Measurements from ENCODE around the gene TIAM2.

The TIAM2 gene

GRCh38 chr6:155050311-155050710 is 55.2 kb downstream of the TIAM2 start:
- Histone ChIP-seq H4K20me1 (ENCODE audit: insufficient read depth, low read length) (no peaks in the 10 kb centered on the region), H2AFZ (ENCODE audit: low read length) (no peak overlapping the region)

GRCh38 chr6:155054491-155055250 is 59.6 kb downstream of the TIAM2 start:
- Histone ChIP-seq H4K20me1 (ENCODE audit: insufficient read depth, low read length) (no peaks in the 10 kb centered on the region), H3K4me1 (ENCODE audit: low read length) (no peaks in the 10 kb centered on the region), H3K9me2 (replicated peaks; ENCODE audit: insufficient read depth, low read length) (no peaks in the 10 kb centered on the region), H3K79me2 (ENCODE audit: low read length) (no peaks in the 10 kb centered on the region), H3K9ac (ENCODE audit: low read length) (no peak overlapping the region), H3K27ac (ENCODE audit: low read length) (no peak overlapping the region), H3K4me3 (ENCODE audit: low read length) (no peak overlapping the region), H3F3A (ENCODE audit: insufficient read depth, low read length) (no peaks in the 10 kb centered on the region), H3K27me3 (replicated peaks; ENCODE audit: insufficient read depth, low read length) (no peaks in the 10 kb centered on the region), H3K4me2 (ENCODE audit: low read depth, low read length) (no peak overlapping the region), H2AFZ (ENCODE audit: low read length) (no peak overlapping the region), H3K36me3 (replicated peaks; ENCODE audit: insufficient read depth, low read length) (no peaks in the 10 kb centered on the region), H3K9me3 (replicated peaks; ENCODE audit: insufficient read depth, low read length) (no peaks in the 10 kb centered on the region)
- TF ChIP-seq, protein P1, sequence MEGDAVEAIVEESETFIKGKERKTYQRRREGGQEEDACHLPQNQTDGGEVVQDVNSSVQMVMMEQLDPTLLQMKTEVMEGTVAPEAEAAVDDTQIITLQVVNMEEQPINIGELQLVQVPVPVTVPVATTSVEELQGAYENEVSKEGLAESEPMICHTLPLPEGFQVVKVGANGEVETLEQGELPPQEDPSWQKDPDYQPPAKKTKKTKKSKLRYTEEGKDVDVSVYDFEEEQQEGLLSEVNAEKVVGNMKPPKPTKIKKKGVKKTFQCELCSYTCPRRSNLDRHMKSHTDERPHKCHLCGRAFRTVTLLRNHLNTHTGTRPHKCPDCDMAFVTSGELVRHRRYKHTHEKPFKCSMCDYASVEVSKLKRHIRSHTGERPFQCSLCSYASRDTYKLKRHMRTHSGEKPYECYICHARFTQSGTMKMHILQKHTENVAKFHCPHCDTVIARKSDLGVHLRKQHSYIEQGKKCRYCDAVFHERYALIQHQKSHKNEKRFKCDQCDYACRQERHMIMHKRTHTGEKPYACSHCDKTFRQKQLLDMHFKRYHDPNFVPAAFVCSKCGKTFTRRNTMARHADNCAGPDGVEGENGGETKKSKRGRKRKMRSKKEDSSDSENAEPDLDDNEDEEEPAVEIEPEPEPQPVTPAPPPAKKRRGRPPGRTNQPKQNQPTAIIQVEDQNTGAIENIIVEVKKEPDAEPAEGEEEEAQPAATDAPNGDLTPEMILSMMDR (IDR thresholded peaks at IDR 0.05; ENCODE audit: low read length) = no peak
- no peak for TF ChIP-seq EZH2 (optimal IDR thresholded peaks at IDR 0.05; ENCODE audit: low read depth, low read length)
- TF ChIP-seq EZH2phosphoT487 (IDR thresholded peaks at IDR 0.05; ENCODE audit: low read length) = no peak
- no peak for DNase-seq

More at GRCh38 chr6:155050311-155050710, 55.2 kb downstream of the TIAM2 start:
- DNase-seq = no peak
- Histone ChIP-seq H3K36me3 (replicated peaks; ENCODE audit: insufficient read depth, low read length) (no peaks in the 10 kb centered on the region), H3K9me3 (replicated peaks; ENCODE audit: insufficient read depth, low read length) (no peaks in the 10 kb centered on the region), H3K4me3 (ENCODE audit: low read length) (no peak overlapping the region), H3K4me1 (ENCODE audit: low read length) (no peaks in the 10 kb centered on the region), H3K9ac (ENCODE audit: low read length) (no peak overlapping the region), H3F3A (ENCODE audit: insufficient read depth, low read length) (no peaks in the 10 kb centered on the region), H3K27me3 (replicated peaks; ENCODE audit: insufficient read depth, low read length) (no peaks in the 10 kb centered on the region), H3K4me2 (ENCODE audit: low read depth, low read length) (no peak overlapping the region), H3K79me2 (ENCODE audit: low read length) (no peaks in the 10 kb centered on the region), H3K9me2 (replicated peaks; ENCODE audit: insufficient read depth, low read length) (no peaks in the 10 kb centered on the region), H3K27ac (ENCODE audit: low read length) (no peak overlapping the region)
- no peak for TF ChIP-seq EZH2 (optimal IDR thresholded peaks at IDR 0.05; ENCODE audit: low read depth, low read length)
- TF ChIP-seq, protein P1 (IDR thresholded peaks at IDR 0.05; ENCODE audit: low read length) = no peak
- TF ChIP-seq EZH2phosphoT487 (IDR thresholded peaks at IDR 0.05; ENCODE audit: low read length) = no peak

- Histone ChIP-seq H3K27me3 (replicated peaks; ENCODE audit: insufficient read depth, low read length) (no peaks in the 10 kb centered on the region), H3F3A (ENCODE audit: insufficient read depth, low read length) (no peaks in the 10 kb centered on the region), H3K79me2 (ENCODE audit: low read length) (no peaks in the 10 kb centered on the region), H3K4me1 (ENCODE audit: low read length) (no peaks in the 10 kb centered on the region), H3K36me3 (replicated peaks; ENCODE audit: insufficient read depth, low read length) (no peaks in the 10 kb centered on the region), H3K4me2 (ENCODE audit: low read depth, low read length) (no peak overlapping the region), H3K9ac (ENCODE audit: low read length) (no peak overlapping the region), H3K4me3 (ENCODE audit: low read length) (no peak overlapping the region), H2AFZ (ENCODE audit: low read length) (no peak overlapping the region), H3K9me3 (replicated peaks; ENCODE audit: insufficient read depth, low read length) (no peaks in the 10 kb centered on the region), H3K9me2 (replicated peaks; ENCODE audit: insufficient read depth, low read length) (no peaks in the 10 kb centered on the region), H3K27ac (ENCODE audit: low read length) (no peak overlapping the region), H4K20me1 (ENCODE audit: insufficient read depth, low read length) (no peaks in the 10 kb centered on the region)
- TF ChIP-seq EZH2 (optimal IDR thresholded peaks at IDR 0.05; ENCODE audit: low read depth, low read length) = no peak
- TF ChIP-seq, protein P1 (IDR thresholded peaks at IDR 0.05; ENCODE audit: low read length) = no peak
- TF ChIP-seq EZH2phosphoT487 (IDR thresholded peaks at IDR 0.05; ENCODE audit: low read length) = no peak
- DNase-seq = no peak
These were observed 60.6 kb downstream of the TIAM2 start for GRCh38 chr6:155055729-155056128.

All from MM.1S (cell line).